SJCRH30 (cell line): ENCODE measurements around the gene ORC4. TPM values are rescaled to one million over a fixed set of nuclear protein-coding genes. Genes with fewer than 3 reads are reported as not detected.
"Not testable (repeated sequence)": the region's sequence is repeated elsewhere in the genome, so short reads cannot be mapped to it uniquely, and the experiment has no call there.

Source experiments
- DNase-seq, 2 experiments: peaks; one replicate each; pipeline ENCODE4 v3.0.0-alpha.2; 2015 to 2020
- H3K27ac ChIP-seq: fragments of 250-450 bp; sonication (Bioruptor Pico); 2 replicates; pipeline ENCODE4 v1.5.1; 2020; ENCODE audit warnings: mild to moderate bottlenecking, moderate library complexity
- H3K27me3 ChIP-seq: fragments of 250-450 bp; sonication (Bioruptor Pico); 2 replicates; pipeline ENCODE4 v1.5.1; 2020; ENCODE audit warnings: mild to moderate bottlenecking, moderate library complexity
- H3K36me3 ChIP-seq: fragments of 250-450 bp; sonication (Bioruptor Pico); 2 replicates; pipeline ENCODE4 v1.5.1; 2020; ENCODE audit warnings: mild to moderate bottlenecking, moderate library complexity
- H3K4me1 ChIP-seq: fragments of 250-450 bp; sonication (Bioruptor Pico); 2 replicates; pipeline ENCODE4 v1.5.1; 2020; ENCODE audit warnings: mild to moderate bottlenecking, moderate library complexity
- H3K4me3 ChIP-seq: fragments of 250-450 bp; sonication (Bioruptor Pico); 2 replicates; pipeline ENCODE4 v1.5.1; 2020; ENCODE audit warnings: mild to moderate bottlenecking, moderate library complexity
- H3K9me3 ChIP-seq: fragments of 250-450 bp; sonication (Bioruptor Pico); replicated peaks from 2 replicates; pipeline ENCODE4 v1.5.1; 2020; ENCODE audit warnings: mild to moderate bottlenecking, moderate library complexity
- total RNA-seq: library from RNA; depleted of rRNA; stranded (reverse); fragments of >200 nt; shearing (Covaris generic); gene quantifications from 2 replicates; pipeline ENCODE4 v1.2.3, GENCODE V29; 2014

ORC4 gene
- total RNA-seq, 1 experiment from 2014 or later = 108 TPM

DNA sequence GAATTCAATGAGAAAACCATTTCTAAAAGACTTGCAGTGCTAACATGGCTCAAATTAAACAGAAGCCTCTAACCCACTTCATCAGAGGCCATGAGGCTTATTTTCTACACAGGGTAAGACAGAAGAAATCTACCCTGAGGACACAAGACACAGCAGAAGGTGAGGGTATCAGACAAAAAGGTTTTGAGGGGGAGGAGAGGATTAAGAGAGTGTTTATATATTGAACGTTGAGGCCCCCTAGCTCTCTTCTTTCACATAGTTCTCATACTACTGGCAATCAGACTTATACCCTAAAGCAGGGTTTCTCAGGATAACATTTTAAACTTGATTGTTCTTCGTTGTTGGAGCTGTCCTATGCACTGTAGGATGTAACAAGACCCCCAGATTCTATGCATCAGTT, 21.4 kb downstream of the ORC4 start:
- Histone ChIP-seq H3K36me3 (0 out of 2 replicates have a peak, but pooled peaks cover 4% of the 10 kb centered on the region), H3K9me3 (peaks cover 11% of the 10 kb centered on the region), H3K4me1 (peaks cover 23% of the 10 kb centered on the region), H3K27me3 (no peaks in the 10 kb centered on the region), H3K27ac (peak overlapping the region; percentile 83), H3K4me3 (no peak overlapping the region)
- DNase-seq = peak in 1 of 2 experiments; percentile 57

DNA sequence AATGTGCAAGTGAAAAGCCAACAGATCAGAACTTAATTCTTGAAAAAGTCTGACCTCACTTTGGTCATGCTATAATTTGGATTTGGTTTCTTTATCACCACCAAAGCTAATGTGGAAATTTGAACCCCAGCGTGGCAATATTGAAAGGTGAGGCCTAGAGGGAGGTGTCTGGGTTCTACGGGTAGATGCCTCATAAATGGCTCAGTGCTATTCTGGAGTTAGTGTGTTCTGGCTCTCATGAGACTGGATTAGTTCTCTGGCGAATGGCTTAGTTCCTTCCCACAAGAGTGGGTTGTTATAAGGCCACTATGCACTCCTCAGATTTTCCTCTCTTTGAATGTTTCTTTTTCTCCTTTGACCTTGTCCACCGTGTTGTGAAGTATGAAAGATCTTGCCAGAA, 22.3 kb downstream of the ORC4 start:
- H3K27me3 ChIP-seq = no peaks in the 10 kb centered on the region
- H3K4me1 ChIP-seq = peaks cover 23% of the 10 kb centered on the region
- peaks cover 8% of the 10 kb centered on the region for H3K9me3 ChIP-seq
- H3K36me3 ChIP-seq = 0 out of 2 replicates have a peak, but pooled peaks cover 4% of the 10 kb centered on the region
- peak; percentile 80 to 93 for DNase-seq
- H3K27ac ChIP-seq = peak overlapping the region; percentile 83
- H3K4me3 ChIP-seq = no peak overlapping the region

DNA sequence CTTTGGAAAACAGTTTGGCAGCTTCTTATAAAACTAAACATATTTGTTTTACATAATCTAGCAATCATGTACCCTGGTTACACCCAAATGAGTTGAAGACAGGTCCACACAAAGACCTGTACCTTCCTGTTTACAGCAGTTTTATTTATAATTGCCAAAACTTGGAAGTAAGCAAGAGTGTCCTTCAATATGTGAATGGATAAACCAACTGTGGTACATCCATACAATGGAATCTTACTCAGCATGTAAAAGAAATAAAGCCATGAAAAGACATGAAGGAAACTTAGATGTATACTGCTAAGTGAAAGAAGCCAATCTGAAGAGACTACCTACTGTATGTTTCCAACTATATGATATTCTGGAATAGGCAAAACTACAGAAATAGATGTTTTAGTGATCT, 23.7 kb downstream of the ORC4 start:
- H3K27ac ChIP-seq = no peak overlapping the region
- no peak for DNase-seq
- H3K36me3 ChIP-seq = 0 out of 2 replicates have a peak, but pooled peaks cover 4% of the 10 kb centered on the region
- no peaks in the 10 kb centered on the region for H3K27me3 ChIP-seq
- peaks cover 23% of the 10 kb centered on the region for H3K4me1 ChIP-seq
- H3K9me3 ChIP-seq = peaks cover 8% of the 10 kb centered on the region; the same call in 1 of the 2 replicates
- H3K4me3 ChIP-seq = no peak overlapping the region

DNA sequence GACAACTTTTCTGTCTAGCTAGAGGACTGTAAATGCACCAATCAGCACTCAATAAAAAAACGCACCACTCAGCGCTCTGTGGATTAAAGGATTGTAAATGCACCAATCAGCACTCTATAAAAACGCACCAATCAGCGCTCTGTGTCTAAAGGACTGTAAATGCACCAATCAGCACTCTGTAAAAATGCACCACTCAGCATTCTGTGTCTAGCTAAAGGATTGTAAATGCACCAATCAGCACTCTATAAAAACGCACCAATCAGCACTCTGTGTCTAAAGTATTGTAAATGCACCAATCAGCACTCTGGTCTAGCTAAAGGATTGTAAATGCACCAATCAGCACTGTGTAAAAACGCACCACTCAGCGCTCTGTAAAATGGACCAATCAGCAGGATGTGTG, 25.6 kb downstream of the ORC4 start:
- not testable (repeated sequence) for H3K27me3 ChIP-seq, H3K9me3 ChIP-seq, H3K4me3 ChIP-seq, H3K36me3 ChIP-seq, DNase-seq, H3K27ac ChIP-seq
- peaks cover 20% of the 10 kb centered on the region for H3K4me1 ChIP-seq

DNA sequence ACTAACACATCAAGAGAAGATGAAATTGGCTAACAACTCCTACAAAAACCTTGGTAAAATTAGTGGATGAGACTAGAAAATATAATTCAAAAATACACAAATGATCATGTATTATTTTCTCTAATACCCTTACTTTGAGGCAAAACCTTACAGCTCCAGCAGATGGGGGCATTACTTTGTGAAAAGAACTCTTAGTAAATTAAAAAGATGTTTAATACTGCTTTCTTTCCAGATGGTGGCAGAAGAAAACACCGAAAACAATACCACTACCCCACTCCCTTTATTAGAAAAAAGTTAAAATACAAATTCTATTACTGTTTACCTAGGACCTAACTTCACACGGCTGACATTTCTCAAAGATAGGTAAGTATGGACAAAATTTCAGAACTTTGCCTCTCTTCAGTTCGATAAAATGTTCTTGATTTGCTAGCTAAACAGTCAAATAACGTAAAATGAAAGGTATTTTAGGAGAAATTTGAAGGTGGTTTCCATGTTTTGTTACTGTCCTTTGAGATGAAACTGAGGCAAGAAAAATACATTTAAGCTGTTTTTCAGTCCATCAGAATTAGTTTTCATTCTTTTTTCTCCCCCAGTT, 30.6 kb downstream of the ORC4 start:
- Histone ChIP-seq H3K9me3 (0 out of 2 replicates have a peak, but pooled peaks cover 1% of the 10 kb centered on the region), H3K27me3 (no peaks in the 10 kb centered on the region), H3K36me3 (no peaks in the 10 kb centered on the region), H3K4me1 (no peaks in the 10 kb centered on the region), H3K27ac (no peak overlapping the region), H3K4me3 (no peak overlapping the region)
- peak in 1 of 2 experiments; percentile 60 for DNase-seq

DNA sequence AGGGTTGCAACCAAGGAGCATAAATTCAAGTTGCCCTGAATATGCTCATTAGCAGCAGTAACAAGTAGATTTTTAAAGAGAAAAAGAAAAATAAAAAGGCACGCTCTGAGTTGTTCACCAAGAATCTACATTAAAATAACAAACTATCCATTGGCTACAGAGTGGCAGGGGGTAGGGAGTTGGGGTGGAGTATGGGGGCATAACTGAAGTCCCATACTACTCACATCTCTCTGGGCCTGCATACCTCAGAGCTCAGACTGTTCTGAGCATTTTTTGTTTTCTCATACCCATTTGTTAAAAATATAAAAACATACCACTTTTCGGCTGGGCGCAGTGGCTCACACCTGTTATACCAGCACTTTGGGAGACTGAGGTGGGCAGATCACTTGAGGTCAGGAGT, 31.4 kb downstream of the ORC4 start:
- no peak overlapping the region for H3K4me3 ChIP-seq
- no peak overlapping the region for H3K27ac ChIP-seq
- no peaks in the 10 kb centered on the region for H3K27me3 ChIP-seq
- no peak for DNase-seq
- H3K4me1 ChIP-seq = no peaks in the 10 kb centered on the region
- no peaks in the 10 kb centered on the region for H3K36me3 ChIP-seq
- no peaks in the 10 kb centered on the region for H3K9me3 ChIP-seq

DNA sequence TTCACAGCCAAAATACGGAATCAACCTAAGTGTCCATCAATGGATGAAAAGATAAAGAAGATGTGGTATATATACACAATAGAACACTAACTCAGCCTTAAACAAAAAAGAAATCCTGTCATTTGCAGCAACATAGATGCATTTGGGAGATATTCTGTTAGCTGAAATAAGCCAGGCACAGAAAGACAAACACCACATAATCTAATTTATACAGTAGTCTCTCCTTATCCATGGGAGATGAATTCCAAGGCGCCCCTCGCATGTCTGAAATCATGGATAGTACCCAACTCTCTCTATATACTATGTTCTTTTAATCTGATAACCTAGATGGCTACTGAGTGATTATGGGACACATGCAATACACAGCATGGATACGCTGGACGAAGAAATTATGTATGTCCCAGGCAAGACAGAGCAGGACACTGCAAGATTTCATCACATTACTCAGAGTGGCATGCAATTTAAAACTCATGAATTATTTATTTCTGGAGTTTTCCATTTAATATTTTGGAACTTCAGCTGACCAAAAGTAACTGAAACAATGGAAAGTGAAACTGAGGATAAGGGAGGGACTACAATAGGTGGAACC, 39.5 kb downstream of the ORC4 start:
- H3K9me3 ChIP-seq = no peaks in the 10 kb centered on the region
- no peak for DNase-seq
- no peaks in the 10 kb centered on the region for H3K36me3 ChIP-seq
- no peak overlapping the region for H3K4me3 ChIP-seq
- peaks cover 2% of the 10 kb centered on the region; the same call in 1 of the 2 replicates for H3K4me1 ChIP-seq
- no peak overlapping the region for H3K27ac ChIP-seq
- no peaks in the 10 kb centered on the region for H3K27me3 ChIP-seq

DNA sequence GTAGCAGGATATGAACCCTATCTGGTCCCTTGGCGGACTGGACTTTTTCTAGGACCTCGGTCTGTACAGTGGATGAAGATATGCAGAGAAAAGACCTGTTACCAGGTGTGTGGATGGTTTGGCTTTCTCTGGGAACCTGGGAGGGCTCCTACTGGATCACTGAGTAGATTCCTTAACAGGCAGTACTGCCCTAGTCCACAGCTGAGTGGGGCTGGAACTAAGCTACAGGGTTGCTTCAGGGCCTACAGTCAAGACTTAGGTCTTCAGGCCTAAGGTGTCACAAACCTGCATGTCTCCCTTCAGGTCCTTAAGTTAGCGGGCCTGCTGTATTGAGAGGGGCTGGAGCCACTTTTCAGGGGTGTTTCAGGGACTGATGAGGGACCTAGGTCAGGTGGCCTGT, 42.9 kb downstream of the ORC4 start:
- H3K4me1 ChIP-seq = peaks cover 2% of the 10 kb centered on the region; the same call in 1 of the 2 replicates
- H3K9me3 ChIP-seq = no peaks in the 10 kb centered on the region
- no peaks in the 10 kb centered on the region for H3K27me3 ChIP-seq
- no peak for DNase-seq
- 0 out of 2 replicates have a peak, but pooled peaks cover 6% of the 10 kb centered on the region for H3K36me3 ChIP-seq
- no peak overlapping the region for H3K4me3 ChIP-seq
- H3K27ac ChIP-seq = no peak overlapping the region

DNA sequence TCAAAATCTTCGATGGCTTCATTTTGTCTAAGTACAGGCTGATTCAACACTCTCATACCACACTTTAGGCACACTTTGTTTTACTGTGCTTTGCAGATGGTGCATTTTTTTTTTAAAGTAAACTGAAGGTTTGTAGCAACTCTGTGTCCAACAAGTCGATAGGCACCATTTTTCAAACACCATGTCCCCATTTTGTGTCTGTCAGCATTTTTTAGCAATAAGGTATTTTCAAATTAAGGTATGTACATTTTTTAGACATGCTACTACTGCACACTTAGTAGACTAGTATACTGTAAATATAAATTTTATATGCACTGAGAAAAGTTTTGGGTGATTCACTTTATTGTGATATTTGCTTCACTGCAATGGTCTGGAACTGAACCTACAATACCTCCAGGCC, 44.4 kb downstream of the ORC4 start:
- H3K27ac ChIP-seq = no peak overlapping the region

DNA sequence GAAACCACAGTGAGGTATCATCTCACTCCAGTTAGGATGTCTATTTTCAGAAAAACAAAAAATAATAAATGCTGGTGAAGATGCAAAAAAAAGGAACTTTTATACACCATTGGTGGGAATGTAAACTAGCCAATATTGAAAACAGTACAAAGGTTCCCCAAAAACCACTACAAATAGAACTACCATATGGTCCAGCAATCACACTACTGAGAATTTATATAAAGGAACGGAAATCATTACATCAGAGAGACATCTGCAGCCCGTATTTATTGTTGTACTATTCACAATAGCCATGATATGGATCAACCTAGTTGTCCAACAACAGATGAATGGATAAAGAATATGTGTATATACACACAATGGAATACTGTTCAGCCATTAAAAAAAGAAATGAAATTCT, 52.0 kb downstream of the ORC4 start:
- Histone ChIP-seq H3K27me3 (no peaks in the 10 kb centered on the region), H3K9me3 (peaks cover 4% of the 10 kb centered on the region), H3K36me3 (peaks cover 21% of the 10 kb centered on the region), H3K27ac (no peak overlapping the region), H3K4me3 (no peak overlapping the region), H3K4me1 (no peaks in the 10 kb centered on the region)
- DNase-seq = no peak

More for the DNA sequence above, 44.4 kb downstream of the ORC4 start:
- Histone ChIP-seq H3K27me3 (no peaks in the 10 kb centered on the region), H3K4me3 (no peak overlapping the region), H3K4me1 (peaks cover 2% of the 10 kb centered on the region; the same call in 1 of the 2 replicates), H3K9me3 (no peaks in the 10 kb centered on the region), H3K36me3 (0 out of 2 replicates have a peak, but pooled peaks cover 7% of the 10 kb centered on the region)
- DNase-seq = no peak

DNA sequence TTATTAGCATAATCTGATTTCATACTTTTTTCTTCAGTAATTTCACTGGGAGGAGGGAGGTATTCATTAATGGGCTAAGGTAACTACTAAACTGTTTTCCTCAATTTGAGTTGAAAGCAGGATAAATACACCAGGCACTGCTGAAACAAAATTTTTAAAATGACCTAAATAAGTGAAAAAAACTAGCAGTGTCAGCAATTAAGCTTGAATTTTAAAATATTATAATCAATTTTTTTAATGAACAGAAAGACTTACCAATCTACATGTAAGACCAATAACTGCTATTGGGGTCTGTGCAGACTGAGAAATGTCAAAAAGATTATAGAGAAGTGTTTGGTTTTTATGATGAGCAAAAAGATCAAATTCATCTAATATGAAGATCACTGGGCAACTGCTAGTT, 68.4 kb downstream of the ORC4 start:
- H3K36me3 ChIP-seq = peaks cover 14% of the 10 kb centered on the region

DNA sequence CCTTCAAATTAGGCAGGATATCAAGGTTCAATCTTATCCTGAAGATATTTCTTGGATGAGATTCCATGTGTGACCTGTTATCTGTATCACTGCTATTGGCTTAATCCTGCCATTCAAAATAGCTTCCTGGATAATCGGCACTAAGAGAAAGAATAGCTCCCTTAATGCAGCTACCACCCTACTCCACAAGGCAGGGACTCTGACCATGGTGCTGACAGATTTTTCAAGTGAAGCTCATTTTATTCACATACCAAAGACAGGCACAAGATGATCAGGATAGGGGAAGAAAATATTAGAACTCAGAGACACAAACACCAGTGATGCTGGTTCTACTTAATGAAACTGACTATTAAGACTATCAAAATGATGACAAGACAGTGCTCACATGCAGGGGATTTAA, 74.9 kb downstream of the ORC4 start:
- Histone ChIP-seq H3K36me3 (peaks cover 11% of the 10 kb centered on the region; the same call in 1 of the 2 replicates), H3K27ac (no peak overlapping the region), H3K4me1 (no peaks in the 10 kb centered on the region), H3K9me3 (no peaks in the 10 kb centered on the region), H3K4me3 (no peak overlapping the region), H3K27me3 (no peaks in the 10 kb centered on the region)
- peak in 1 of 2 experiments; percentile 20 for DNase-seq

More for the DNA sequence above, 68.4 kb downstream of the ORC4 start:
- Histone ChIP-seq H3K9me3 (no peaks in the 10 kb centered on the region), H3K4me3 (no peak overlapping the region), H3K27ac (no peak overlapping the region), H3K4me1 (0 out of 2 replicates have a peak, but pooled peaks cover 3% of the 10 kb centered on the region), H3K27me3 (no peaks in the 10 kb centered on the region)
- no peak for DNase-seq

DNA sequence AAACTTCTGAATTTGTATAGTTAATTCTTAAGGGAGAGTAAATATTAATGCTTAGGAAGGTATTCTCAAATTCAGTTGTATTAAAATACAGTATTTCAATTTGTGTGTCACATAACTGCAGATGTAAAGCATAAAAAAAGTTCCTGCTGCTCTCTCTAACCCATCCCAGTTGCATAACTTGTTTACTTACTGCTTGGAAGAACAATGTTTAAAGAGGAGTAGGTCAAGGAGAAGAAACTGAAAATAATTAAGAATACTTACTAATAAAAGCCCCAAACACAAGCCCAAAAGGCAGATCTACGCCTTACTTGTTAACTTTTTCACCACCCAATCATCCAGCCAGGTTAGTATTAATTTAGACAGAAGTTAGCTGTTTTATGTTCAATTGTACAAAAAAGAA, 81.2 kb downstream of the ORC4 start:
- Histone ChIP-seq H3K36me3 (peaks cover 11% of the 10 kb centered on the region), H3K4me3 (no peak overlapping the region), H3K27me3 (no peaks in the 10 kb centered on the region), H3K9me3 (no peaks in the 10 kb centered on the region), H3K27ac (no peak overlapping the region), H3K4me1 (no peaks in the 10 kb centered on the region)
- no peak for DNase-seq

DNA sequence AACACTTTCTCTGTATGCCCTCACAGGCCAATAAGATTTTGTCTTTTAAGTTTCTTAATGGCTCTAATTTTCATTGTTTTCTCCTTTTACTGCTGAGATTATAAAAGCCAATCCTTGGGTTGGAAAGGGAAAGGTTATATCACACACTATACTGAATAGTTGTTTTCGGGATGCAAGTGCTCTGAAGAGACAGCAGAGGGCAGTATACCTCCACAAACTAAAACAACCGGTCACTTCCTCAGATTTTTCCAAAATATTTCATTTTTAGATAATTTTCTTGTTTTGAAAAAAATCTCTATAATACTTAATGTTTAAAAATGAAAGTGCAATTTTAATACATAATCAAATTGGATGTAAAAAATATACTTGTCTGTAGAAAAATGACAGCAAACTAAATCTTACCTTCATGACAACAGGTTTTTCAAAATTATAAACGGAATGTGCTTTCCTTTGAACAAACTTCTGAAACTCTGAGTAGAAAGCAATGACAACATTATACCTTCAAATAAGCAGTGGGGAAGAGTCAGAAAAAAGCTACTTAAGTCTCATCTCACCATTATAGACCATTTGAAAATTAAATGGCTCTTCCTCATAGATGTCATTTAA, 82.7 kb downstream of the ORC4 start:
- Histone ChIP-seq H3K9me3 (no peaks in the 10 kb centered on the region), H3K4me1 (no peaks in the 10 kb centered on the region), H3K27ac (no peak overlapping the region), H3K4me3 (no peak overlapping the region), H3K36me3 (peaks cover 15% of the 10 kb centered on the region), H3K27me3 (no peaks in the 10 kb centered on the region)
- peak in 1 of 2 experiments; percentile 62 for DNase-seq

DNA sequence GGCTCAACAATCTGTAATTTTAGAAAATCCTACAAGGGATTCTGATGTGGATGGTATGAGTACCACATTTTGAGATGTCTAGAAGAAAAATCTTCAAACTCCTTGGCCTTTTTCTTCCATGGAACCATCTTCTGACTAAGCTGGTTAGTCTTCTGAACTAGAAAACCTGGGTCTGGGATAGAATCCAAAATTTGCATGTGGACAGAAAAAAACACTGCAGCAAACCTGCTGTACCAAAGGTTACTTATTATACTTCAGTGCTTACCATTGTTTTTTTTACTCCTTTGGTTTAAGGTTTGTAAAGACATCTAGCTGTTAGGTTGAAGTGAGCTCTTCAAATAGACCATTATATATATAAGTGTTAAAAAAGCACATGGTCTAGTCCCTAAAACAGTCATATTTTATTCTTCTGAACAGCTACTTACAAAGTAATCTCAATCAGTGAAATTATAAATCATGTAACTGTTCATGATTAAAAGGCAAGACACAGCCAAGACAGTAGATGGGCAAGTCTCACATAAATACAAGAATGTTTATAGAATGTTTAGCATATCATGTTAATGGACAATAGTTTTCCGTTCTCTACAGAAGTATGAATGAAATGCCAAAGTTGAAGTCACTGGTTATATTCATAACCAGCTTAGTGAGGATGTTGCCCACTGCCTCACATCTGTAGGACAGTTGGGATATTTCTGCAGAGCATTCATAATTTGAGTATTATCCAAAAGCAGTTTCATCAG, 85.5 kb downstream of the ORC4 start:
- no peaks in the 10 kb centered on the region for H3K27me3 ChIP-seq
- no peaks in the 10 kb centered on the region for H3K9me3 ChIP-seq
- H3K36me3 ChIP-seq = peaks cover 19% of the 10 kb centered on the region
- no peak for DNase-seq
- no peak overlapping the region for H3K4me3 ChIP-seq
- no peak overlapping the region for H3K27ac ChIP-seq
- H3K4me1 ChIP-seq = no peaks in the 10 kb centered on the region
